WTC11 (cell line): ENCODE results near the gene NINL. TPM values are rescaled to one million over a fixed set of nuclear protein-coding genes. Genes with fewer than 3 reads are reported as not detected.
A peak's percentile ranks its signal among the peaks of the same experiment; 100 is the strongest.

ENCODE experiments used
- ARID4B ChIP-seq: sonication (generic); formaldehyde crosslinking; IDR thresholded peaks from 2 replicates; pipeline ENCODE4 v1.8.0; 2023; ENCODE audit warnings: missing genetic modification reagents, mild to moderate bottlenecking, borderline replicate concordance
- CREM ChIP-seq: sonication (generic); formaldehyde crosslinking; IDR thresholded peaks from 2 replicates; pipeline ENCODE4 v1.8.1; 2022; ENCODE audit warnings: mild to moderate bottlenecking, missing genetic modification reagents, moderate library complexity
- E2F1 ChIP-seq: sonication (generic); formaldehyde crosslinking; IDR thresholded peaks from 2 replicates; pipeline ENCODE4 v1.8.0; 2022; ENCODE audit warnings: mild to moderate bottlenecking, missing genetic modification reagents
- E2F4 ChIP-seq: sonication (generic); formaldehyde crosslinking; IDR thresholded peaks from 2 replicates; pipeline ENCODE4 v1.8.1; 2022; ENCODE audit warnings: low read depth, mild to moderate bottlenecking, moderate library complexity, missing genetic modification reagents, borderline replicate concordance
- ELF4 ChIP-seq: sonication (generic); formaldehyde crosslinking; IDR thresholded peaks from 2 replicates; pipeline ENCODE4 v1.8.1; 2022; ENCODE audit warnings: low read depth, mild to moderate bottlenecking, moderate library complexity, missing genetic modification reagents
- ETV6 ChIP-seq: sonication (generic); formaldehyde crosslinking; IDR thresholded peaks from 2 replicates; pipeline ENCODE4 v1.8.1; 2022; ENCODE audit warnings: mild to moderate bottlenecking, missing genetic modification reagents
- FOXJ3 ChIP-seq: sonication (generic); formaldehyde crosslinking; IDR thresholded peaks from 2 replicates; pipeline ENCODE4 v1.9.0; 2021; ENCODE audit warnings: missing genetic modification reagents, mild to moderate bottlenecking, borderline replicate concordance
- FOXP4 ChIP-seq: sonication (generic); formaldehyde crosslinking; IDR thresholded peaks from 2 replicates; pipeline ENCODE4 v1.8.0; 2022; ENCODE audit warnings: mild to moderate bottlenecking, missing genetic modification reagents
- GTF2I ChIP-seq: fragments of 250-450 bp; sonication (Bioruptor Pico); conservative IDR thresholded peaks from 2 replicates; pipeline ENCODE4 v1.4.0; 2021; ENCODE audit warnings: mild to moderate bottlenecking
- JAZF1 ChIP-seq: fragments of 250-450 bp; sonication (Bioruptor Pico); IDR thresholded peaks from 2 replicates; pipeline ENCODE4 v1.9.0; 2021; ENCODE audit warnings: moderate library complexity, mild to moderate bottlenecking, inconsistent platforms
- JUN ChIP-seq: sonication (generic); formaldehyde crosslinking; IDR thresholded peaks from 2 replicates; pipeline ENCODE4 v1.8.0; 2023; ENCODE audit warnings: mild to moderate bottlenecking, missing genetic modification reagents
- MAX ChIP-seq: sonication (generic); formaldehyde crosslinking; IDR thresholded peaks from 2 replicates; pipeline ENCODE4 v1.8.0; 2022; ENCODE audit warnings: mild to moderate bottlenecking, missing genetic modification reagents
- MXD4 ChIP-seq: fragments of 250-450 bp; sonication (Bioruptor Pico); IDR thresholded peaks from 2 replicates; pipeline ENCODE4 v1.8.0; 2021; ENCODE audit warnings: mild to moderate bottlenecking, moderate library complexity, borderline replicate concordance
- NFYB ChIP-seq: sonication (generic); formaldehyde crosslinking; conservative IDR thresholded peaks from 2 replicates; pipeline ENCODE4 v1.8.0; 2022; ENCODE audit warnings: low read depth, missing genetic modification reagents
- NR2C2 ChIP-seq: sonication (generic); formaldehyde crosslinking; IDR thresholded peaks from 2 replicates; pipeline ENCODE4 v1.8.0; 2022; ENCODE audit warnings: mild to moderate bottlenecking, missing genetic modification reagents
- PRDM15 ChIP-seq: sonication (generic); formaldehyde crosslinking; IDR thresholded peaks from 2 replicates; pipeline ENCODE4 v1.8.0; 2022; ENCODE audit warnings: missing genetic modification reagents
- PREB ChIP-seq: sonication (generic); formaldehyde crosslinking; IDR thresholded peaks from 2 replicates; pipeline ENCODE4 v1.8.1; 2022; ENCODE audit warnings: mild to moderate bottlenecking, missing genetic modification reagents, moderate library complexity, borderline replicate concordance
- TEAD4 ChIP-seq: sonication (generic); formaldehyde crosslinking; IDR thresholded peaks from 2 replicates; pipeline ENCODE4 v1.8.0; 2022; ENCODE audit warnings: mild to moderate bottlenecking, missing genetic modification reagents
- ZNF317 ChIP-seq: sonication (generic); formaldehyde crosslinking; IDR thresholded peaks from 2 replicates; pipeline ENCODE4 v1.8.1; 2023; ENCODE audit warnings: low read depth, mild to moderate bottlenecking, moderate library complexity, missing genetic modification reagents, borderline replicate concordance
- ZNF396 ChIP-seq: fragments of 250-450 bp; sonication (Bioruptor Pico); IDR thresholded peaks from 2 replicates; pipeline ENCODE4 v1.8.0; 2021; ENCODE audit warnings: mild to moderate bottlenecking, moderate library complexity, borderline replicate concordance
- ZSCAN18 ChIP-seq: fragments of 250-450 bp; sonication (Bioruptor Pico); IDR thresholded peaks from 2 replicates; pipeline ENCODE4 v2.1.2; 2022; ENCODE audit warnings: mild to moderate bottlenecking, moderate library complexity
- total RNA-seq: library from RNA; stranded (reverse); gene quantifications from 3 replicates; pipeline ENCODE4 v1.2.3, GENCODE V29; 2021

The NINL gene
- total RNA-seq, 1 experiment from 2014 or later = 36.0 TPM

- TF ChIP-seq CREM = peak; percentile 17; the same call in 1 of the 2 replicates
- peak; percentile 94 for TF ChIP-seq ARID4B (CRISPR knock-in tag)
- no peak for TF ChIP-seq NFYB
- TF ChIP-seq PREB (CRISPR knock-in tag) = peak; percentile 77; the same call in 1 of the 2 replicates
- peak; percentile 62; the same call in 1 of the 2 replicates for TF ChIP-seq PRDM15 (CRISPR knock-in tag)
- TF ChIP-seq TEAD4 (CRISPR knock-in tag) = peak; percentile 37; the same call in 1 of the 2 replicates
- no peak; the same call in 1 of the 2 replicates for TF ChIP-seq NR2C2 (CRISPR knock-in tag)
- peak; percentile 90 for TF ChIP-seq FOXP4 (CRISPR knock-in tag)
- no peak for TF ChIP-seq ZNF396 (CRISPR knock-in tag)
- TF ChIP-seq JAZF1 (CRISPR knock-in tag) = no peak
- TF ChIP-seq E2F4 = no peak
- TF ChIP-seq FOXJ3 (CRISPR knock-in tag) = no peak
- no peak for TF ChIP-seq ELF4 (CRISPR knock-in tag)
- TF ChIP-seq JUN (CRISPR knock-in tag) = peak; percentile 65; the same call in 1 of the 2 replicates
- no peak for TF ChIP-seq MXD4 (CRISPR knock-in tag)
- TF ChIP-seq ETV6 (CRISPR knock-in tag) = no peak; the same call in none of the 2 replicates
- TF ChIP-seq GTF2I (CRISPR knock-in tag) = no peak
- no peak; the same call in 1 of the 2 replicates for TF ChIP-seq ZNF317 (CRISPR knock-in tag)
- peak; percentile 91; the same call in 1 of the 2 replicates for TF ChIP-seq E2F1 (CRISPR knock-in tag)
- TF ChIP-seq ZSCAN18 (CRISPR knock-in tag) = no peak
- TF ChIP-seq MAX (CRISPR knock-in tag) = peak; percentile 97
Measured at GRCh38 chr20:25623736-25624499, 38.6 kb upstream of the NINL start, which contains the start of gene NANP (continued).
